Naive thymus-derived CD4-positive, alpha-beta T cell (primary cell): ENCODE measurements around the gene CHI3L1. TPM values are rescaled to one million over a fixed set of nuclear protein-coding genes. Genes with fewer than 3 reads are reported as not detected.

Source experiments
- polyA plus RNA-seq, 2 donors: library from polyadenylated mRNA; unstranded; fragments of 300-500 nt; fragmentation: Illumina TruSeq; gene quantifications; one replicate each; pipeline ENCODE4 v1.2.3, GENCODE V29; 2021
- total RNA-seq, 6 experiments: library from RNA in 5 of 6; stranded (reverse) in 5 of 6; gene quantifications; 1 replicate in 5 of 6; 2 replicates in 1 of 6; pipeline ENCODE4 v1.2.3 and lab custom pipeline; 2021 to 2026

The CHI3L1 gene
- total and polyA plus RNA-seq, 7 experiments from 2014 or later, result 0.32 to 1.3 TPM; not detected in 5

Other genes starting within 250 kb of the CHI3L1 start
- gene ADIPOR1, start 228.4 kb downstream of the CHI3L1 start, total RNA-seq, result 10 to 100 TPM; 51.9 to 84.5 (median 69.6) TPM
- gene ADIPOR1, start 228.4 kb downstream of the CHI3L1 start, polyA plus RNA-seq, result 10 to 100 TPM; 56.8 to 93.8 TPM
- gene CYB5R1, start 219.4 kb downstream of the CHI3L1 start, total RNA-seq, result 10 to 100 TPM; 22.8 to 50.2 (median 48.0) TPM
- gene CYB5R1, start 219.4 kb downstream of the CHI3L1 start, polyA plus RNA-seq, result 10 to 100 TPM; 63.1 to 71.3 TPM
- 100 to 1,000 TPM in 2 of 5 experiments, 10 to 100 TPM in 3; 61.4 to 134 (median 77.0) TPM for gene TMEM183A, start 179.3 kb downstream of the CHI3L1 start, total RNA-seq
- 10 to 100 TPM; 42.5 to 56.0 TPM for gene TMEM183A, start 179.3 kb downstream of the CHI3L1 start, polyA plus RNA-seq
- 10 to 100 TPM in 1 of 5 experiments, 1 to 10 TPM in 2, under 1 TPM in 2; 0.40 to 45.5 (median 2.4) TPM for gene PPFIA4, start 160.2 kb downstream of the CHI3L1 start, total RNA-seq
- gene PPFIA4, start 160.2 kb downstream of the CHI3L1 start, polyA plus RNA-seq, result not detected
- not detected for gene MYOG, start 100.7 kb downstream of the CHI3L1 start, total RNA-seq
- gene MYOG, start 100.7 kb downstream of the CHI3L1 start, polyA plus RNA-seq, result not detected
- gene ADORA1, start 59.0 kb downstream of the CHI3L1 start, total RNA-seq, result under 1 TPM in 1 of 5 experiments, not detected in 4; 0.44 TPM
- not detected for gene ADORA1, start 59.0 kb downstream of the CHI3L1 start, polyA plus RNA-seq
- gene MYBPH, start 10.9 kb downstream of the CHI3L1 start, total RNA-seq, result not detected
- gene MYBPH, start 10.9 kb downstream of the CHI3L1 start, polyA plus RNA-seq, result not detected
- gene CHIT1, start 43.0 kb upstream of the CHI3L1 start, total RNA-seq, result 1 to 10 TPM in 4 of 5 experiments, under 1 TPM in 1; 0.76 to 2.2 (median 1.1) TPM
- gene CHIT1, start 43.0 kb upstream of the CHI3L1 start, polyA plus RNA-seq, result not detected
- gene BTG2, start 118.8 kb upstream of the CHI3L1 start, total RNA-seq, result 100 to 1,000 TPM; 141 to 654 (median 241) TPM
- gene BTG2, start 118.8 kb upstream of the CHI3L1 start, polyA plus RNA-seq, result 100 to 1,000 TPM; 118 to 211 TPM
- gene FMOD, start 164.4 kb upstream of the CHI3L1 start, total RNA-seq, result not detected
- gene FMOD, start 164.4 kb upstream of the CHI3L1 start, polyA plus RNA-seq, result not detected